Activated CD4-positive, alpha-beta T cell treated with anti-CD3 and anti-CD28 coated beads, Interleukin-2, amount 50 U/mL, for 4 hours (primary cell): Measurements from ENCODE around the gene PNPLA7.
"Not testable (repeated sequence)": the region's sequence is repeated elsewhere in the genome, so short reads cannot be mapped to it uniquely, and the experiment has no call there.

Experiments used
- DNase-seq, 2 experiments: peaks; one replicate each; pipeline ENCODE4 v3.0.0-alpha.2; 2020

PNPLA7 gene

DNA sequence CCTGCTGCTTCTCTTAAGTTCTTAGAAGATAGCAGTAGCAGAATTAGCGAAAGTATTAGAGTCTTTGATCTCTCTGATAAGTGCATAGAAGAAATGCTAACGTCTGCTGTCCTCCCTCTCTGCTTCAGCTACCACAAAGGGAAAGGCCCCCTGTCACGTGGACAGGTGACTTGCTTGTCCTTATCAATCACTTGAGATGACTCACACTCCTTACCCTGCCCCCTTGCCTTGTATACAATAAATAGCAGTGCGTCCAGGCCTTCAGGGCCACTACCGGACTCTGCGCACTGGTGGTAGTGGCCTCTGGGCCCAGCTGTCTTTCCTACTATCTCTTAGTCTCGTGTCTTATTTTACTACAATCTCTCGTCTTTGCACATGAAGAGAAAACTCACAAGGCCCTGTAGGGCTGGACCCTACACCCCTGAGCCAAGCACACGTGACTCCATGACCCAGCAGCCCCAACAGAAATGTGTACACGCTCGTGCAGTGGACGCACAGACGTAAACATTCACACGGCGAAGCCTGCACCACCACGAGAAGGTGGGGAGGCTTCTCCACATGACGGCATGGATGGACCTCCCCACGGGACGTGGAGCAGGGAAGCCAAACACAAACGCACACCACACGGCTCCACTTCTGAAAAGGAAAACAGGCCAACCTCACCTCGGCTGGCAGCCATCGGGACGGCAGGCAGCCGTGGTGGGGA lies 38.3 kb downstream of the PNPLA7 start:
- no peak for DNase-seq

DNA sequence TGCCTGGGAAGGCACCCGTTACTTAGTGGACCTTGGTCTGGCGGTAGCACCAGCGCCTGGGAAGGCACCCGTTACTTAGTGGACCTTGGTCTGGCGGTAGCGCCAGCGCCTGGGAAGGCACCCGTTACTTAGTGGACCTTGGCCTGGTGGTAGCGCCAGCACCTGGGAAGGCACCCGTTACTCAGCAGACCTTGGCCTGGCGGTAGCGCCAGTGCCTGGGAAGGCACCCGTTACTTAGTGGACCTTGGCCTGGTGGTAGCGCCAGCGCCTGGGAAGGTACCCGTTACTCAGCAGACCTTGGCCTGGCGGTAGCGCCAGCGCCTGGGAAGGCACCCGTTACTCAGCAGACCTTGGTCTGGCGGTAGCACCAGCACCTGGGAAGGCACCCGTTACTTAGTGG lies 39.1 kb downstream of the PNPLA7 start:
- DNase-seq, result not testable (repeated sequence)

GRCh38 chr9:137509198-137509597 lies 41.0 kb downstream of the PNPLA7 start:
- no peak for DNase-seq

GRCh38 chr9:137506702-137507171 lies 43.5 kb downstream of the PNPLA7 start:
- DNase-seq, result no peak

GRCh38 chr9:137506274-137506673 lies 43.9 kb downstream of the PNPLA7 start:
- no peak for DNase-seq

DNA sequence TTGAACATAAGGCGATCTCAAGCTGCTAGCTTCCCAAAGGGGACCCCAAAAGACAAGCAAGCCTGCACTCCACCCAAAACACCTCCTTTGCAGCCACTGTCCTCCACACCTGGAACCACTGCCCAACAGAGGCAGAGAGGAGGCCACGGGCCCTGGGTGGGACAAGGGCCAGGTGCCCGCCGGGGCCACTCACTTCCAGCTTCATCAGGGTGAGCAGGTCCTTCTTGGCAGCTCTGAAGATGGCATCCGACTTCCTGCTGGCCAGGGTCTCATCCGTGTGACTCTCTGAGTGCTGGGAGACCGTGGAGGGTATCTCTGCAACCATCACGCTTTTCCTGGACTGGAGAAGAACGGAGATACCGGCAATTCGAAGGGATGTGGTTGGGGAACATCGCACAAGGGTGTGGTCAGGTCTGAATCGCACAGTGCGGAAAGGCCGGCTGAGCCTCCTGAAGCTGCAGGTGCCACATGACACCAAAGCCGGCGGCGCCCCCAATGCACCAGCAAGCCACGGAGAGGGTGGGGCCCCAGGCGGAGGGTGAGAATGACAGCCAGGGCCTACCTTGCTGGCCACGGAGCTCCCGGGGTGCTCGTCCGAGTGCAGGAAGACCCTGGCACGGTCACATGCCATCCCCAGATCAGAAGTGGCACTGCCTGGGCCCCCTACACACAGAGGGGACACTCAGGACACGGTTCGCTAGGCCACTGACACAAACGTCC lies 44.6 kb downstream of the PNPLA7 start:
- no peak for DNase-seq

DNA sequence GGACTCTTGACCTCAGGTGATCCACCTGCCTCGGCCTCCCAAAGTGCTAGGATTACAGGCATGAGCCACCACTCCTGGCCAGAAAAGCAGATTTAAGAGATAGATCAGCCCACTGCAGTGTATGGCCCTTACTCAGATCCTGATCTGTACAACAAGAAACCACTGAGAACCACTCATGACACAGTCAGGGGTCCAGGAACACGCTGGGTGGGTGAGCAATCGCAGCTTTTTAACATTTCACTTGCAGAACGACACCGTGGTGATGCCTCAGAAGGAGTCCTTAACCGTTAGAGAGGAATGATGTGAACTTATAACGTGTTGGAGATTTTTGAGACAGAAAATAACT lies 45.8 kb downstream of the PNPLA7 start:
- DNase-seq, result no peak

- no peak for DNase-seq
Observed at GRCh38 chr9:137502008-137502911, 47.9 kb downstream of the PNPLA7 start.

GRCh38 chr9:137501457-137501856 lies 48.7 kb downstream of the PNPLA7 start:
- DNase-seq, result no peak

GRCh38 chr9:137500666-137501397 lies 49.4 kb downstream of the PNPLA7 start:
- no peak for DNase-seq

- DNase-seq, result no peak
Observed at GRCh38 chr9:137499858-137500661, 50.1 kb downstream of the PNPLA7 start.

DNA sequence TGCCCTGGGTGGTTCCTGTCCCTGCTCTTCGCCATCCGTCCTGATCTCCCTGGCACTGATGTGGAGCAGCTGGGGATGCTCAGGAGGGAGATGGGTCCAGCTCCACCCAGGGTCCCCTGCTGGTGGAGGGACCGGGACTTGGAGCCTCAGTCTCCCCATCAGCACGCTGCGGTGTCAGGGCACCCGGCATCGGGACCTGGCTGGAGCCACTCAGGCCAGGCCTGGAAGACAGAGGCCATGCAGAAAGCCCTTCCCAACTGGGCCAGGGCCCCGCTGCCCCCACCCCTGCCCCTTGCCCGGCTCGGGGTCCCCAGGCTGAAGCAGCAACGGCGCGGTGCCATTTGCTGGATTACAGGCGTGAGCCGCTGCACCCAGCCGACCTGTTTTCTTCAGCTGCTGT lies 50.8 kb downstream of the PNPLA7 start:
- DNase-seq, result no peak

- DNase-seq, result no peak
Observed at GRCh38 chr9:137498720-137499150, 51.5 kb downstream of the PNPLA7 start.

DNA sequence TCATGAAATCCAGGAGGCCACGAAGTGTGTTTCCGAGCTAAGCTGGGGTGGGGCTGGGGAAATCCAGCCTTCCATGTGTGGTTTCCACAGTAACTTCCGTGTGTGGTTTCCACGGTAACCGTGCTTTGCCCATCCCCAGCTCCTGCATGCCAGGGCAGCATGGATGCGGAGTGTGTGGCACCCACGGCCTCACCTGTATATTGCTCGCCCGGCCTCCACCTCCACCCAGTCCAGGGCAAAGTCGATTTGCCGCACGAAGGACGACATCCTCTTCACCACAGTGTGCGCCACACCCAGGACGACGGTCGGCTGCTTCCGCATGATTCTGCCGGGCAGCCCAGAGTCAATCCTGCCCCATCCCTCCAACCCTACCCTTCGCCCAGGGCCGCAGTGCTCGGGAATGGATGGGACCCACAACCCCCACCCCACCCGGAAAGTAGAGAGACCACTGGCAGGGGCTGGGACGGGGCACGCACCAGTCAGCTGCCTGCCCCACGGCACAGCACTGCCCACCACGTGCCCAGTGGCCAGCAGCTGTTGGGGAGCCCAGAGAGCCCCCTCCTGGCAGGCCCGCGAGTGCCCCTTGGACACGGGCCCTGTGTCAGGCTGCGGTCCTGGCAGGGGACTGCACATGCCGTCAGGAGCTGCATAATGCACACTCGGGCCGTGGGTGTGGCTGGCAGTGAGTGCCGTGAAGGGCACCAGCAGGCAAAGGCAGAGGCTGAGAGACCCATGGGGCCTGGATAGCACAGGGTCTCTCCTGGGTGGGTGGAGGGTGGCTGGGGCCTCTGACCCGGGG lies 52.1 kb downstream of the PNPLA7 start:
- no peak for DNase-seq

DNA sequence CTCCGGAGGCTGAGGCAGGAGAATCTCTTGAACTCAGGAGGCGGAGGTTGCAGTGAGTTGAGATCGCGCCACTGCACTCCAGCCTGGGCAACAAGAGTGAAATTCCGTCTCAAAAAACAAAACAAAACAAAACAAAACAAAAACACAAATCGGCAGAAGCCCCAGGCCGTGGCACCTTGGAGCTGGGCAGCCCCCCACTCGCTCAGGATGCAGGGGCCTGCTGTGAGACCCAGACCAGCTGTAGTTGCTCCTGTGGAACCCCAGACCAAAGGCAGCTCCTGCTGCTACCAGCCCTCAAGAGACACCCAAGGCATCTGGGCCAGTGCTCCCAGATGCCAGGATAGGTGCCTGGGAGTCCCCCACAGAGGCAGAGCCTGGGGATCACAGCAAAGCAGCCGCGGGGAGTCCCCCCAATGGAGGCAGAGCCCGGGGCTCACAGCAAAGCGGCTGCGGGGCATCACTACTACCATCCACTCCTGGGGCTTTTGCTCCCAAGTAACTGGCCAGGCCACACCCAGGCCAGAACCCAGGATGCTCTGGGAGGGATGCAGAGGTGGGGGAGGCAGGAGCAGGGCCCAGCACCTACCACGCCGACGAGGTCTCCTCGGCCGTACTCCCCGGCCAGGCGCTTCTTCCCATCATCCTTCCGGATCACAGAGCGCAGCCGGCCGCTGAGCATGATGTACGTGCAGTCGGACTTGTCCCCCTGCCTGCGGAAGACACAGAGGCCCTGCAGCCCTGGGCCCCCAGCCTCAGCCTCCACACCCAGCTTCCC lies 53.4 kb downstream of the PNPLA7 start:
- no peak for DNase-seq

- DNase-seq, result no peak
Observed at GRCh38 chr9:137494550-137495351, 55.5 kb downstream of the PNPLA7 start.

DNA sequence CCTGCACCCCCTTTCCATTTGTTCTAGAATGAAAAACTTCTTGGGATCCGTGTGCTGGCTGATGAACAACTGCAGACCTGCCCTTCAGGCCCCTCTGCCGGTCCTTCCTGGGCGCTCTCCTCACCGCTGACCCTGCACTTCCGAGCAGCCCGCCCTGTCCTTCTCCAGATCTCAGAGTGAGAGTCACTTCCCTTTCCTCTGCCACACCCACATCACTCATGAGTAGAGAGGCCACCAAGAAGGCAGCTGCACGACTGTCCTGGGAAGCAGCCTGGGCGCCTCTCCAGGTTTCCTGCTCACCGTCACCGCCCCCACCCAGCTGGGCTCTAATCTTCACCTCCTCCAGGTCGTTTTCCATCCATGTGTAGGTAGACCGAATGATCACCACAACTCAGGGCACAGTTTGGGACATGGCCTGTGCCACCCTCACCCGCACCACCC lies 56.1 kb downstream of the PNPLA7 start:
- DNase-seq, result no peak

- no peak for DNase-seq
Observed at GRCh38 chr9:137493364-137494103, 56.7 kb downstream of the PNPLA7 start.
